Activated effector memory CD4-positive, alpha-beta T cell treated with Interleukin-2 at 50 U/mL for 16 hours (primary cell): ENCODE measurements around the gene TAS1R1.
A peak's percentile ranks its signal among the peaks of the same experiment; 100 is the strongest.
"Not testable (repeated sequence)": the region's sequence is repeated elsewhere in the genome, so short reads cannot be mapped to it uniquely, and the experiment has no call there.

Source experiments
- DNase-seq: peaks from one replicate; pipeline ENCODE4 v3.0.0-alpha.2; 2020

Gene TAS1R1

GRCh38 chr1:6523566-6523965 is 31.5 kb upstream of the TAS1R1 start:
- DNase-seq: no peak

GRCh38 chr1:6526316-6526715 is 28.8 kb upstream of the TAS1R1 start:
- DNase-seq: no peak

DNA sequence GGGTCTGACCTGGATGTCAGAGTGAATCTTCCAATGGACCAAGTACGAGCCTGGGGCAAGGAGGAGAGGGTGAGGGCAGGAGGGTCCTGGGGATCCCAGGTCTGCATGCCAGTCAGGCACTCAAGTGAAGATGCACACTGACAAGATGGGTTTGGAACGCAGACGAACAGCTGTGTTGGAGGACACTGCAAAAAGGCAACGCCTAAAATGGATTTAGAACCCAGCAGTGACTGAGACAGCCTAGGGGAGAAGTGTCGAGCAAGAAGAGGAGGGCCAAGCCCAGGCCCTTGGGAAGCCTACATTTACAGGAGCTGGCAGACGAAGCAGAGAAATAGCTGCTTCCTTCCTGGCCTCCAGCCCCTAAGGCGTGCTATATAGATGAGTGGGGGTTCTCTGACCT is 26.6 kb upstream of the TAS1R1 start:
- DNase-seq: no peak

- DNase-seq: no peak
Measured at GRCh38 chr1:6530504-6531160, 24.5 kb upstream of the TAS1R1 start.

DNA sequence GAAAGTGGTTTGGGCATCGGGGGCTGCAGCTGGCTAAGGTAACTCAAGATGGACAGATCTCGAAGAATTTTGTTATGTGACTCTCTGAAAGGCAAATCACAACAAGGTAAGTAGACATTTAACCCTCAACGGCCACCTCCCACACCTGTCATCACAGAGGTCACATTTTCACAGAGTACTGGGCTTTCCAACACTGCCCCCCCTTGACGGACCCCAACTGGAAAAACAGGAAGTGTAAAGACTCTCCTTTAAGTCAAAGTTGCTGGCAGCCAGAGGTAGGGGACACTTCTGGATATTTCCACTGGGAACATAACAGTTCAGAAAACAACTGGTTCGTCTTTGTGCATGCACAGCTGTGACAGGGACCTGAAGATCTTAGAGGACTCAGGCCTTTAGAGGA is 23.1 kb upstream of the TAS1R1 start:
- no peak for DNase-seq

DNA sequence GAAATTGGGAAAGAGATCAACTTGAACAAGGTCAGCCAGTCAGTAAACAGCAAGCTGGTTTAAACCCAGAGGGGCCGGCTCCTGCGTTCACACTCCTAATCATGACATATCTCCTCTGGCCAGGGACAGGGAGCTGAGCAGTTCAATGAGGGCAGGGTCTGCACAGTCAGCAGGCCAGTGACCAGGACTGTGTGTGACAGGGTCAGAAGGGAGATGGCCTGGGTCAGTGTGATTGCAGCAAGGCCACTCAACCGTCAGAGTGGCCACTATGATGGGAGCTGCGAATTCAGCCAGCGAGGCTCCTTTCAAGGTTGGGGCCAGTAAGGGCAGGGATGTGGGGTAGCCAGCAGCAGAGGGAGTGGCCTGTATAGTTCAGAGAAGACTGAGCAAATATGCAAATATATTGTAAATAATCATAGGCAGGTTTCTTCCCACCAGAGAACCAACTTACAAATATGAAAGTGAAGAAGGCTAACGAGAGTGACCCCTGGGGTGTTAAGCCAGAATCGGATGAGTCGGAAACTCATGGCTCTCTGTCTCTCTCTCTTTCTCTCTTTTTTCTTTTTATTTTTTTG is 20.8 kb upstream of the TAS1R1 start:
- DNase-seq: no peak

DNA sequence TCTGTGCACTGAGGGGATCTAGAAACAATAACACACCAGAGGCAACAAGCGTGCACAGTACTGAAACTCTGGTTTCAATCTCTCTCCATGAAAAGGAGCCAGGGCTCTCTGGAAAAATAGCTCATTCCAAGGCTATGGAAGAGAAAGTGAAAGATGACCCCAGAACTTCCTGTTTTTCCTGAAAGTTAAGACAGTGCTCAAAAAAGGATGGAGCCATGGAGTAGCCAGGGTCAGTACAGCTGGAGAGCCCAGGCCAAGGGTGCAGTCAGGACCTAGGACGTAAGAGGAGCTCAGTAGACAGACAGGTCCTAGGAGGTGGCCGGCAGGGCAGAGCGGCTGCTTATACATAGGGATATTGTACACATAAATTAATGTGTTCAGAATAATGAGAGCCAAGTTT is 19.9 kb upstream of the TAS1R1 start:
- DNase-seq: no peak

DNA sequence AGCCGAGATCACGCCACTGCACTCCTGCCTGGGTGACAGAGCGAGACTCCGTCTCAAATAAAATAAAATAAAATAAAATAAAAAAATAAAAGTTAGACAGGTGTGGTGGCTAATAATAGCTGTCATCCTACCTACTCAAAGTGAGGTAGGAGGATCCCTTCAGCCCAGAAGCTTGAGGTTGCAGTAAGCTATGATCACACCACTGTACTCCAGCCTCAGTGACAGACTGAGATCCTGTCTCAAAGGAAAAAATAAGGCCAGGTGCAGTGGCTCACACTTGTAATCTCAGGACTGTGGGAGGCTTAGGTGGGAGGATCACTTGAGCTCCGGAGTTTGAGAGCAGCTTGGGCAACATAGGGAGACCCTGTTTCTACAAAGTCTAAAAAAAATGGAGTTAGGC is 18.8 kb upstream of the TAS1R1 start:
- no peak for DNase-seq

DNA sequence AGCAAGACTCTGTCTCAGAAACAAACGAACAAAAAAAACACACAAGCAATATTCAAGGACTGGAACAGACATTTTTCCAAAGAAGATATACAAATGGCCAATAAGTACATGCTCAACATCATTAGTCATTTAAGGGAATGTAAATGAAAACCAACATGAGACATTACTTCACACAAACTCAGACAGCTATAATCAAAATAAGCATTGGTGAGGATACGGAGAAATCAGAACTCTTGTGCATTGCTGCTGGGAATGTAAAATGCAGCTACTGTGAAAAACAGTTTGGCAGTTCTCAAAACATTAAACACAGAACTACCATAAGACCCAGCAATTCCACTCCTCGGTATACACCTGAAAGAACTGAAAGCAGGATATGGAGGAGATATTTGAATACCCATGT is 16.2 kb upstream of the TAS1R1 start:
- no peak for DNase-seq

DNA sequence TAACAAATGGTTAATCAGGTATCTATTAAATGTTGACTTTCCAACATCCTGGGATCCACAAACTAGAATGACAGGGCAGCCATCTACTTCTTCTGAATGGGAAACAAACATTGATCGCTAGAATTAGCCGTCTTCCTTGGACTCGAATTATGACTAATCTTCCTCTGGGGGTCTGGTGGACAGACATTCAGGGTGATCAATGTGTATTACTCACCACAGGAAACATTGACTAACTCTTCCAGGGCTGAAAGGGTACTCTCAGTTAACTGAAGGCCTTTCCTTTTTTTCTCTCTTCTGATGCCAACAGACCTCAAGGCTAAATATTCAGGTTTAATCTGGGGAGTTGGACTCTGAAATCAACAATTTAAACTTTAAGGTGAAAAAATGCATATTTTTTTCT is 10.3 kb upstream of the TAS1R1 start:
- no peak for DNase-seq

DNA sequence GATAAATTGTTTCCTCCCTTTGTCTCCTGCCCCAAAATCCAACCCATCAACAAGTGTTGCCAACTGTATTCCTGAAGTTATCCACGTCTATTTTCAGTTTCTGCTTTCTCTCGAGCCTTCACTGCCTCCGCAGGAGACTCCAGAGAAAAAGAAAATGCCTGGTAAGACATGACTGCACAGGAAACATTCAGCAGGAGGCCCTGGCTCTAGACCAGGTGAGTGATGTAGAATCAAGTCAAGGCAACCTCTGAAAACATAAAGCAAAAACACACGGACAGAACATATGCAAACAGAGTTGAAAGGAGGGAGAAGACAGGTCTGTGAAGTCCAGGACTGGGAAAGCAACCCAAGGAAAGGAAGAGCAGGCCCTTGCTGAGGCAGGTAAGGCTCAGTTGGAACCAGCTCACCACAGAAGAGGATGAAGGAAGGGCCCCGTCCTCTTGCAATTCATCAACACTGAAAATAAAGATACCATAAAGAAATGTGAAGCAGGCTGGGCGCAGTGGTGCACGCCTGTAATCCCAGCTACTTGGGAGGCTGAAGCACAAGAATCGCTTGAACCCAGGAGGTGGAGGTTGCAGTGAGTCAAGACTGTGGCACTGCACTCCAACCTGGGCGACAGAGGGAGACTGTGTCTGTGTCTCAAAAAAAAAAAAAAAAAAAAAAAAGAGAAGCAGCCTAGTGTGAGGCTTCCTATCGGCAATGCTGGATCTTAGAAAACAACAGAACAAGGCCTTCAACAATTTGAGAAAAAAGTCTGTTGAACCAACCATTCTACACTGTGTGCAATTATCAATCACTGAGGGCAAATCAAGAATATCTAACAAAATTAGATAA is 9.6 kb upstream of the TAS1R1 start:
- DNase-seq: peak; percentile 27

GRCh38 chr1:6546326-6546725 is 8.8 kb upstream of the TAS1R1 start:
- DNase-seq: no peak

DNA sequence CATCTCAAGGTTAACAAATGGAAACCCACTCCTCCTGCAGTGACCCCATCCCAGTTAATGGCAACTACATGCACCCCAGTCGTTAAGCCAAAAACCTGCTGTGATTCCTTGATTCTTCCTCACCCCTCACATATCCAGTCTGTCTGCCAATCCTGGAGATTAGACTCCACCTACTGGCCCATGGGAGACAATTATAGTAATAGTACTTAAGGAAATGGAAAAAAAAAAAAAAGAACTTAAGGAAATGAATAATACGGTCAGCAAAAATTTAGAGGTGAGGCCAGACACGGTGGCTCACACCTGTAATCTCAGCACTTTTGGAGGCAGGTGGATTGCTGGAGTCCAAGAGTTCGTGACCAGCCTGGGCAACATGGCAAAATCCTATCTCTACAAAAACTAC is 7.8 kb upstream of the TAS1R1 start:
- no peak for DNase-seq

DNA sequence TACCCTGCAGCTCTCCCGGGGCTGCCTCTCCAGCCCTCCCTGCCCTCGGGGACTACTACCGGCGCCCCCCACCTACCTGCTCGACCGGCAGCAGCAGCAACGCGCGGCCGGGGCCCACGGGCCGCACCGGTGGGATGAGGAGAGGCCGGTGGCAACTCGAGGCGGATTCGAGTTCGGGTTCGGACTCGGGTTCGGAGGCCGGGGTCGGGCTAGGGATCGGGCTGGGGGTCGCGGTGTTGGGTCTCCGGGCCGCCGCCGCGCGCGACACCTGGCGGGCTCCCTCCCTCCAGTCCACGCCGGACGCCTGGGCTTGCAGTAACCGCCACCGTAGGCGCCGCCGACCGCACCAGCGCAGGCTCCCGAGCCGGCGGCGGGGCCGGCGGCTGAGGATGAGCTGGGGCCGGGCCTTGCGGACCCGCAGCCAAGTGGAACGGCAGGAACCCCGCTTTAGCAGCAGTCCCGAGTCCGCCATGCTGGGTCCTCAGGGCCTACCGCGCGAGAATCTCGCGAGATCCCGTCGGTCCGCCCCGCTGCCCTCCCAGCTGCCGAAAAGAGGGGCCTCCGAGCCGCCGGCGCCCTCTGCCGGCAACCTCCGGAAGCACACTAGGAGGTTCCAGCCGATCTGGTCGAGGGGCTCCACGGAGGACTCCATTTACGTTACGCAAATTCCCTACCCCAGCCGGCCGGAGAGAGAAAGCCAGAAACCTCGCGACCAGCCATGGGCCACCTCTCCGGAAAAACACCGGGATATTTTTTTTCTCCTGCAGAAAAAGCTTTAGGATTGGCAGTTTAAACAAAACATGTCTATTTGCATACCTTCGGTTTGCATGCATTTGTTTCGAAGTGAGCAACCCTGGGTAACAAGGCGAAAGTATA is 838 bp upstream of the TAS1R1 start, which contains the start of gene NOL9:
NOL9 (minus strand) TSS at position 483 of the 876 bp plus-strand sequence; CDS start at position 472, 11 bp downstream.
- DNase-seq: peak; percentile 91

DNA sequence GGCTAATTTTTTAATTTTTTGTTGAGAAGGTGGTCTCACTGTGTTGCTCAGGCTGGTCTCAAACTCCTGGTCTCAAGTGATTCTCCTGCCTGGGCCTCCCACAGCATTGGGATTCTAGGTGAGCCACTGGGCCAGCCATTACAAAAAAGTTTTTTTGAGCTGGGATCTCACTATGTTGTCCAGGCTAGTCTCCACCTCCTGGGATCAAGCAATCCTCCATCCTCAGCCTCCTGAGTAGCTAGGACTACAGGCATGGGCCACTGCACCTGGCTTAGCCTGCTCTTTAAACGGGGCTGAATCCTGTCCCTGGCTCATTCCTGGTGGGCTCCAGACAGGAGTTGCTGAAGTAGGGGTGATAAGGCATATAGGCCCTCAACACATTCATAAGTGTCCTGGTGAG is 2.5 kb downstream of the TAS1R1 start:
- no peak for DNase-seq

DNA sequence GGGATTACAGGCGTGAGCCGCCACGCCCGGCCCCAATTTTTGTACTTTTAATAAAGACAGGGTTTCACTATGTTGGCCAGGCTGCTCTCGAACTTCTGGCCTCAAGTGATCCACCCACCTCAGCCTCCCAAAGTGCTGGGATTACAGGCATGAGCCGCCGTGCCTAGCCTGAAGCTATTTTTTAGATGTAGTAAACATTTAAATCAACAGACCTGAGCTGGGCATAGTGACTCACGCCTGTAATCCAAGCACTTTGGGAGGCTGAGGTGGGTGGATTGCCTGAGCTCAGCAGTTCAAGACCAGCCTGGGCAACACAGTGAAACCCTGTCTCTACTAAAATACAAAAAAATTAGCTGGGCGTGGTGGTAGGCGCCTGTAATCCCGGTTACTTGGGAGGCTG is 4.1 kb downstream of the TAS1R1 start:
- not testable (repeated sequence) for DNase-seq

- no peak for DNase-seq
Measured at GRCh38 chr1:6560267-6560666, 5.2 kb downstream of the TAS1R1 start.

DNA sequence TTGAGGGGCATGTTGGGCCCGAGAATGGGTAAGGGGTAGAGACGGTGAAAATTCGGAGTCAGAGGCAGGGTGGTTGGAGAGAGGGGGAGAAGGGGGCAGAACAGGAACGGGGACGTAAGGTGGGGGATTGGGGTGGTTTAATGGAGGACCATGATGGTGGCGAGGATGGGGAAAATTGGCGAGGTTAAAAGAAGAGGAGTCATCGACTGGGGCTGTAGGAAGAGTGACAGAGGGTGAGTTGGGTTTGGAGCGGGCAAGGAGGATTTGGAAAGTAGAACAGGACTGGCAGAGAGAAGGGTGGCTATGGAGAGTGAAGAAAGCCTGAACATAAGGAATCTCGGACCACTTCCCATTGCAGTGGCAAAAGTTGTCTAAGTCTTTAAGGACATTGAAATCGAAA is 13.9 kb downstream of the TAS1R1 start:
- DNase-seq: no peak

DNA sequence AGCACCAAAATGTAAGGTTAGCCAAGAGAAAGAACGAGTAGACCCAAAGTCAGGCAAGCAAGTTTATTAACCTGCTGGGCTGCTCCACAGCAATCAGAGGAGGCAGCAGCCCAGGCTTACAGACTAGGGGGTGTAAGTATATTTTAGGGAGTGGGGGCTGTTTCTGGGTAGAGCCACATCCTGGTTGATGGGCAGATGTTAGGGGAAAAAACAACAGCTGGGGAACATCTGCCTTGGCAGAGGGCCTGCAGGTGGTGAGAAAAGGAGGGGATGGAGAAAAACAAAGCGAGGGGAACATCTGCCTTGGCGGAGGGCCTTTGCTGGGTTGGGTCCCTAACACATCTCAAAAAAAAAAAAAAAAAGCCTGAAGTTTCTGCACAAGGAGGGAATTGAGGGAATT is 15.0 kb downstream of the TAS1R1 start:
- DNase-seq: no peak

DNA sequence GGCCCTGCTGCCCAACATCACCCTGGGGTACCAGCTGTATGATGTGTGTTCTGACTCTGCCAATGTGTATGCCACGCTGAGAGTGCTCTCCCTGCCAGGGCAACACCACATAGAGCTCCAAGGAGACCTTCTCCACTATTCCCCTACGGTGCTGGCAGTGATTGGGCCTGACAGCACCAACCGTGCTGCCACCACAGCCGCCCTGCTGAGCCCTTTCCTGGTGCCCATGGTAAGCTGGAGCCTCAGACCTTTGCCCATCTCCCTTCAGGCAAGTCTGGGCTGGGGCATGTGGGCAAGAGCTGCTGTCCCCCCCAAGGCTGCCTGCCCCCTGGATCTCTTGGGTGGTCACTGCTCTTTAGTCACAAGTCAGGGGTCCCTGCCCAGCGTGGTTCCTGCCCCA is 15.9 kb downstream of the TAS1R1 start:
- DNase-seq: no peak

DNA sequence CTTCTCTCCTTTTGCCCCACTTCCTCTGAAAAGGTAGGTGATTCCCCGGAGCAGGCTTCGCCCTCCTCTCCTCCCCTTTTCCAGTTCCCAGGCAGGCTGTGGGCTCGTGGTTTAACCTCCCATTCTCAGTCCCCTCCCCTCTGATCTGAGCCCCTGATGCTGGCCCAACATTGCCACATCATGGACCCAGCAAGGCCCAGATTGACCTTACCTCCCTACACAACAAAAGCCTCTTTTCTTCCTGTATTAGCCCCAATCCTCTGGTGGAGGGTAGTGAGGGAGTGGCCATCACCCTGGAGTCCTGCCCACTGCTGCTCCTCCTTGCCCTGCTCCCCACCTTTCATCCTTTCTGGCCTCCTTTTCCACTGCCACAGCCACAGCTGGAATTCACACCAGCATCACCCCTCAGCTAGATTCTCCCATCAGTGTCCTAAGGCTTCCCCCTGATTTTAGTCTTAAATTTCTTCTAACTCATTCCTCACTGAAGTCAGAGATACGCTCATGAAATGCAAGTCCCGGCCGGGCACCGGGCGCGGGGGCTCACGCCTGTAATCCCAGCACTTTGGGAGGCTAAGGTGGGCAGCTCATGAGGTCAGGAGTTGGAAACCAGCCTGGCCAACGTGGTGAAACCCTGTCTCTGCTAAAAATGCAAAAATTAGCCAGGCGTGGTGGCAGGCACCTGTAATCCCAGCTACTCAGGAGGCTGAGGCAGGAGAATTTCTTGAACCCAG is 17.7 kb downstream of the TAS1R1 start:
- no peak for DNase-seq

DNA sequence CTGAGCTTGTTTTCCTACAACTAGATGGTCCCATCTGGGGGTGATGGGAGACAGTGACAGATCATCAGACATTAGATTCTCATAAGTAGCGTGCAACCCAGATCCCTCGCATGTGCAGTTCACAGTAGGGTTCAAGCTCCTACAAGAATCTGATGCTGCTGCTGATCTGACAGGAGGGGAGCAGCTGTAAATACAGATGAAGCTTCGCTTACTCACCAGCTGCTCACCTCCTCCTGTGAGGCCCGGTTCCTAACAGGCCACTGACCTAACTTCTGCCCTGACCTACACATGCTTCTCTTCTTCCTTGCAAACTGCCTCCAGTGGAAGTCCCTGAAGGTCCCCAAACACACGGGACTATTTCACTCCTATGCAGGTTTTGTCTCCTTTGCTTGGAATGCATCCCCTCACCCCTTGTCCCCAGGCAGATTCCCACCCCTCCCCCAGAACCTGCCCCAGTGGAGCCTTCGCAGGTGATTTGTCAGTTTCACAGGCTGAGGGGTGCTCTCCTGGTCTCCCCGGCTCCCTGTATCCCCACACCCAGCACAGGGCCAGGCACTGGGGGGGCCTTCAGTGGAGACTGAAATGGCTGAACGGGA is 19.0 kb downstream of the TAS1R1 start:
- DNase-seq: no peak
